Omental fat pad (tissue), 4 donors: ENCODE results near the gene NUDT17. TPM values are rescaled to one million over a fixed set of nuclear protein-coding genes. Genes with fewer than 3 reads are reported as not detected.
"Not testable (repeated sequence)": the region's sequence is repeated elsewhere in the genome, so short reads cannot be mapped to it uniquely, and the experiment has no call there.

Source experiments
- ATAC-seq: fragments of 150-250 bp; one replicate; pipeline ENCODE4 v1.9.1; 2016; ENCODE audit warnings: mild to moderate bottlenecking, moderate library complexity; ENCODE audit not compliant: low FRiP score
- DNase-seq: peaks from one replicate; pipeline ENCODE4 v3.0.0-alpha.2; 2019; ENCODE audit warnings: low spot score
- total RNA-seq, 4 donors: library from RNA; depleted of rRNA; stranded (reverse); fragments of >200 nt; gene quantifications; one replicate each; pipeline ENCODE4 v1.1.0, GENCODE V29; 2016
- TF ChIP-seq, protein P1 (sequence below), 3 donors: fragments of 450-650 bp; IDR thresholded peaks; one replicate each; pipeline ENCODE4 v1.5.1; 2016 to 2017; ENCODE audit warnings: antibody characterized with exemption in 3 of 3, mild to moderate bottlenecking in 3 of 3, moderate library complexity in 2 of 3

NUDT17 gene
- total RNA-seq, 4 donors from 2014 or later: 1.7 to 4.0 (median 2.2) TPM

DNA sequence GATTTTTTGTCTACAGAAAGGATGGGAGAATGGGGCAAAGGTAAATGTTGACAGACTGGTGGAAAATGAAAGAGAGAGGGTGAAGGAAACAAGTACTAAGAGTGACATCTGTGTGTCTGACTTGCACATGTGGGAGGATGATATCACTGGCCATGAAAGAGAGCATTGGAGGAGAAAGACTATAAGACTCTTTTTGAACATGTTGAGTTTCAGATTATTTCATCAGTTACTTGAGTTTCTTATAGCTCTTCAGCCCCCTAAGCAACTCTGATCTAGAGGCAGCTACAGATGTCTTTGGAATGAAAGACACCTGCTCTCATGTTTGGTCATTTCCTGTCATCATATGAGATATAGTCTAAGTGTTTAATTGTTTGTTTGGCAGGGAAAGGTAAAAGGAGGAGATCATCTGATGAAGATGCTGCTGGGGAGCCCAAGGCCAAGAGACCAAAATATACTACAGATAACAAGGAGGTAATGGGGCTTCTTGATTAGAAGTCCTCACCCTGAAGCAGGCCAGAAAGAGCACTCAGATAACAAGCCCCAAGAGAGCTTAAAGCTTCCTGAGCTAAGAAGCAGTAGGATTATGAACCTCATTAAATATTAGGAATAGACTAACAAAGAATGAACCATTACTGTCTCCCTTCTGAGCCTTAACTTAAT, 16.9 kb upstream of the NUDT17 start:
- DNase-seq: no peak
- TF ChIP-seq, protein P1, sequence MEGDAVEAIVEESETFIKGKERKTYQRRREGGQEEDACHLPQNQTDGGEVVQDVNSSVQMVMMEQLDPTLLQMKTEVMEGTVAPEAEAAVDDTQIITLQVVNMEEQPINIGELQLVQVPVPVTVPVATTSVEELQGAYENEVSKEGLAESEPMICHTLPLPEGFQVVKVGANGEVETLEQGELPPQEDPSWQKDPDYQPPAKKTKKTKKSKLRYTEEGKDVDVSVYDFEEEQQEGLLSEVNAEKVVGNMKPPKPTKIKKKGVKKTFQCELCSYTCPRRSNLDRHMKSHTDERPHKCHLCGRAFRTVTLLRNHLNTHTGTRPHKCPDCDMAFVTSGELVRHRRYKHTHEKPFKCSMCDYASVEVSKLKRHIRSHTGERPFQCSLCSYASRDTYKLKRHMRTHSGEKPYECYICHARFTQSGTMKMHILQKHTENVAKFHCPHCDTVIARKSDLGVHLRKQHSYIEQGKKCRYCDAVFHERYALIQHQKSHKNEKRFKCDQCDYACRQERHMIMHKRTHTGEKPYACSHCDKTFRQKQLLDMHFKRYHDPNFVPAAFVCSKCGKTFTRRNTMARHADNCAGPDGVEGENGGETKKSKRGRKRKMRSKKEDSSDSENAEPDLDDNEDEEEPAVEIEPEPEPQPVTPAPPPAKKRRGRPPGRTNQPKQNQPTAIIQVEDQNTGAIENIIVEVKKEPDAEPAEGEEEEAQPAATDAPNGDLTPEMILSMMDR (IDR thresholded peaks at IDR 0.05): no peak
- ATAC-seq: no peak

DNA sequence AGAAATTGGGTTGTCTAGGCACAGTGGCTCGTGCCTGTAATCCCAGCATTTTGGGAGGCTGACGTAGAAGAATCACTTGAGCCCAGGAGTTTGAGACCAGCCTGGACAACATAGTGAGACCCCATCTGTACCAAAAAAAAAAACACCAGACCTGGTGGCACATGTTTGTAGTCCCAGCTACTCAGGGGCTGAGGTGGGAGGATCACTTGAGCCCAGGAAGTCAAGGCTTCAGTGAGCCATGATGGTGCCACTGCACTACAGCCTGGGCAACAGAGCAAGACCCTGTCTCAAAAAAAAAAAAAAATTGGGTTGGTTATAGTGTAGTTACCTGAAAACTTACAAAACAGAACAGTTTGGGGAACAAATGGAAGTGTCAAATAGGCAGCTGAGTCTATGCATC, 14.6 kb upstream of the NUDT17 start:
- not testable (repeated sequence) for ATAC-seq

DNA sequence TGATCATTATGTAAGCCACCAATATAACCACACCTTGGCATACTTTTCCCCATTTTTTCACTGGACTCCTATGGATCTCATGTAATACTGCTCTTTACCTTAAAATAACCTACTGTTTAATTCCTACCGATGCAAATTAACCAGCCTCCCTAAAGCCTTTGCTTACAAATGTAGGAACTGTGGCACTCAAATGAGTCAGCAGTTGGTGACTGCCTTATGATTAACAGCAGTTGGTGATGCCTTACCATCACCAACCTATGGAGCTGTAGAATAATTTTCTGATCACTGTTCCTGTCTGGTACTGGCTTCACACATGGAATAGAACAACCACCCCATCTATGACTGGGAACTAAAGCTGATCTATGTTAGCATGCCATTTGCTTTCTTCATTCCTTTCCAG, 7.8 kb upstream of the NUDT17 start:
- TF ChIP-seq, protein P1 (IDR thresholded peaks at IDR 0.05): no peak
- DNase-seq (no peak), ATAC-seq (no peak)

More for the DNA sequence above, 14.6 kb upstream of the NUDT17 start:
- DNase-seq: not testable (repeated sequence)

DNA sequence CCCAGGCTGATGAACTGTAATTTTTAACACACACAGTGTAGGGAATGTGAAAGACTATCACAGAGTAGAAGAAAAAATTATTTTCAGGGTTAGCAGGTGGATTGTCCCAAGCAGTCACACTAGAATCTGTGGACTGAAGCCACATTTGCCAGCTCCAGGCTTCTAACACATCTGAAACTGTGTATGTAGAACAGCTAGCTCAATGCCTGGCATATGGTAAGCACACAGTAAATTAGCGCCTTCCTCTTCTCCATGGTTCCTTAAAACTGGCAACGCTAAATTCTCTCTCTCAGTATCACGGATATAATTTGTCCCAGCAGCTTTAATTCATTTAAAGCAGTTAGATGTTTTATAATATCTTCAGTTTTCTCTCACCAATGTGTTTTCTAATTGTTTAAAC, 2.4 kb upstream of the NUDT17 start:
- ATAC-seq: no peak
- TF ChIP-seq, protein P1 (IDR thresholded peaks at IDR 0.05): no peak
- no peak for DNase-seq

DNA sequence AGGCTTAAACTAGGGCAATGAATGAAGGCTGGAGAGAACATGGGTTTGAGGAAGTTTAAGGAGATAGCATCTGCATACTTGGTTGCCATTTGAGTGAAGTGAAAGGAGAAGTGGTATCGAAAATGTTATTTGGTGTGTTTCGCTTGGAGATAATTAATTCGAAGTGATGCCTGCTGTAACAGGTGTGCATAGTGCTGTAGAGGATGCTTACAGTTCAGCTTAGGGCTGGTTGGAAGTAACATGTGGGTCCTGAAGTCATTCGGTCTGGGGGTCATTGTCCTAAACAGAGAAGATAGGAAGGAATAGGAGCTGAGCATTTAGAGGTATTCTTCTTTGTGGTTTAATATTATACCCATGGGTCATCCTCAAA, 301 bp upstream of the NUDT17 start:
- TF ChIP-seq, protein P1 (IDR thresholded peaks at IDR 0.05): no peak
- peak; percentile 9 for ATAC-seq
- no peak for DNase-seq

DNA sequence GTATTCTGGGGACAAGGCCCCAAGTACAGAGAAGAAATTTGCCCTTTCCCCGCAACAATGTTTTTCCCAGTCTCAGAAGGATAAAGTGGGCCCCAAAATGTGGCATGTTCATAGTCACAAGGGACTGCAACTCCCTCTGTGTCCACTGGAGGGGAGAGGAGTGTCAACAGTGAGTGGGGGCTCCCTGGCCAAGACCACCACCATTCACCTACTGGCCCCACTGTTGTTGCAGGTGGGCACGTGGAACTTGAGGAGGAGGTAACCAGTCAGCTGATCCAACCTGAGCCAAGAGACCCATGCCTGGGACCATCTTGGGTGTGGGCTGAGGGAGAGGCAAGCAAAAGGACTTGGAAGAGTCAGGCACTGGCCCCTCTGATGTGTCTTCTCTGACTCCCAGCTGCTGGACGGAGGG, 777 bp downstream of the NUDT17 start:
- TF ChIP-seq, protein P1 (IDR thresholded peaks at IDR 0.05): no peak
- no peak for DNase-seq
- ATAC-seq: peak; percentile 16

DNA sequence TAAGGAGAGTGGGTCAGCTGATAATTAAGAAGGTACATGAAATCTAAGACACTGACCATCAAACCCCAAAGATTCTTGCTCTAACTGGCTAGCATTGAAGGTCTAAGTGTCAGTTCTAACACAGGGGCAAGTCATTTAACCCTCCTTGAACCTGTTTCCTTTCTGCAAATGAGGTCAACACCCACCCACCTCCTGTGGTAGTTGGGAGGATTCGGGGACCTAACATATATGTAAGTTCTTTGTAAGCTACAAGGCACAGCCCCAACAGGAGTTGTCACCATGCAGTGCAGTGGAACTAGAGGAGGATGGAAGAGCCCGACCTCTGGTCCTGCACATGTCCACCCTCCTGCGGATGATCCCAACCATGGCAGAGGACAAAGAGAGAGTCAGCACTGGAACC, 2.4 kb downstream of the NUDT17 start:
- TF ChIP-seq, protein P1 (IDR thresholded peaks at IDR 0.05): no peak
- ATAC-seq (no peak), DNase-seq (no peak)
